ENCODE results near the gene FAM163B.
"Not testable (repeated sequence)": the region's sequence is repeated elsewhere in the genome, so short reads cannot be mapped to it uniquely, and the experiment has no call there.

Gene FAM163B

GRCh38 chr9:133566817-133567216, 42.4 kb downstream of the FAM163B start:
- H3K27ac ChIP-seq, result no peak overlapping the region
- ChIA-PET POLR2A (ENCODE audit: low non-redundant PET) (no interaction called here), CTCF (no interaction called here)
- TF ChIP-seq CTCF (conservative IDR thresholded peaks at IDR 0.05; ENCODE audit: low read depth), result no peak
- no peak for DNase-seq (ENCODE audit: low spot score)

- CTCF ChIA-PET, result interaction anchor here (0.5 to 0.6 kb wide), 2 partner anchors 233 to 327 kb away, joined by 3 read pairs; no protein-coding TSS in a partner anchor
- no peak for DNase-seq (ENCODE audit: low spot score)
- no peak overlapping the region for H3K27ac ChIP-seq
- POLR2A ChIA-PET (ENCODE audit: low non-redundant PET), result no interaction called here
- TF ChIP-seq CTCF (conservative IDR thresholded peaks at IDR 0.05; ENCODE audit: low read depth), result no peak
These were observed 42.8 kb downstream of the FAM163B start for GRCh38 chr9:133566382-133566781.

- ChIA-PET POLR2A (ENCODE audit: low non-redundant PET) (no interaction called here), CTCF (no interaction called here)
- TF ChIP-seq CTCF (conservative IDR thresholded peaks at IDR 0.05; ENCODE audit: low read depth), result no peak
- H3K27ac ChIP-seq, result no peak overlapping the region
- no peak for DNase-seq (ENCODE audit: low spot score)
These were observed 44.6 kb downstream of the FAM163B start for GRCh38 chr9:133564451-133565116.

GRCh38 chr9:133563814-133564213, 45.4 kb downstream of the FAM163B start:
- H3K27ac ChIP-seq; DNase-seq (ENCODE audit: low spot score); POLR2A ChIA-PET (ENCODE audit: low non-redundant PET); CTCF ChIA-PET: not testable (repeated sequence)

GRCh38 chr9:133563291-133563796, 45.8 kb downstream of the FAM163B start:
- no peak overlapping the region for H3K27ac ChIP-seq
- ChIA-PET CTCF (no interaction called here), POLR2A (ENCODE audit: low non-redundant PET) (no interaction called here)
- no peak for DNase-seq (ENCODE audit: low spot score)
- TF ChIP-seq CTCF (conservative IDR thresholded peaks at IDR 0.05; ENCODE audit: low read depth), result no peak

- DNase-seq (ENCODE audit: low spot score), result no peak
- TF ChIP-seq CTCF (conservative IDR thresholded peaks at IDR 0.05; ENCODE audit: low read depth), result no peak
- CTCF ChIA-PET, result no interaction called here
- no peak overlapping the region for H3K27ac ChIP-seq
- POLR2A ChIA-PET (ENCODE audit: low non-redundant PET), result no interaction called here
These were observed 46.4 kb downstream of the FAM163B start for GRCh38 chr9:133562611-133563290.

- TF ChIP-seq CTCF (conservative IDR thresholded peaks at IDR 0.05; ENCODE audit: low read depth), result no peak
- ChIA-PET CTCF (interaction anchor here (0.6 kb wide), 1 partner anchor 412 kb away, joined by 3 read pairs; no protein-coding TSS in a partner anchor), POLR2A (ENCODE audit: low non-redundant PET) (no interaction called here)
- no peak for DNase-seq (ENCODE audit: low spot score)
- no peak overlapping the region for H3K27ac ChIP-seq
These were observed 47.1 kb downstream of the FAM163B start for GRCh38 chr9:133561976-133562554.

All from RWPE1 (cell line).